Fibroblast of gingiva (primary cell): ENCODE results near the gene PLSCR3.
A peak's percentile ranks its signal among the peaks of the same experiment; 100 is the strongest.

ENCODE experiments used
- DNase-seq: peaks from one replicate; pipeline ENCODE4 v3.0.0-alpha.2; 2011; ENCODE audit warnings: low read depth

The PLSCR3 gene

DNA sequence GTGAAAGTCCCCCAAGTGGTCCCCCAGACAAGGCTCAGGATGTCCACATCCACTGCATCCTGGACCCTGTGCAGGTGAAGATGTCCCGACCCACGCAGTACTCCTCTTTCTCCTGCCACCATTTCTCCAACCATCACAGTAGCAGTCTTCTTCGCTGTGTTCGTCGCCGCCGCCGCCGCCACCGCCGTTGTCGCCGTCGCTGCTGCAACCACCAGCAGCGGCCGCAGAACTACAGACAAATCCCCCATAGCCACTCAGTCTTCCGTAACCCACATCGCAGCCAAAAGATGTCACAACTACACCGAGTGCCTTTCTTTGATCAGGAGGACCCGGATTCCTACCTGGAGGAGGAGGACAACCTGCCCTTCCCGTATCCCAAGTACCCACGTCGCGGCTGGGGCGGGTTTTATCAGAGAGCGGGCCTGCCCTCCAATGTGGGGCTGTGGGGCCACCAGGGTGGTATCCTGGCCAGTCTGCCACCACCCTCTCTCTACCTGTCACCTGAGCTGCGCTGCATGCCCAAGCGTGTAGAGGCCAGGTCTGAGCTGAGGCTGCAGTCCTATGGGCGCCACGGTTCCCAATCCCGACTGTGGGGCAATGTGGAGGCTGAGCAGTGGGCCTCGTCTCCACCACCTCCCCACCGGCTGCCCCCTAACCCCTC, 32.0 kb upstream of the PLSCR3 start:
- no peak for DNase-seq

DNA sequence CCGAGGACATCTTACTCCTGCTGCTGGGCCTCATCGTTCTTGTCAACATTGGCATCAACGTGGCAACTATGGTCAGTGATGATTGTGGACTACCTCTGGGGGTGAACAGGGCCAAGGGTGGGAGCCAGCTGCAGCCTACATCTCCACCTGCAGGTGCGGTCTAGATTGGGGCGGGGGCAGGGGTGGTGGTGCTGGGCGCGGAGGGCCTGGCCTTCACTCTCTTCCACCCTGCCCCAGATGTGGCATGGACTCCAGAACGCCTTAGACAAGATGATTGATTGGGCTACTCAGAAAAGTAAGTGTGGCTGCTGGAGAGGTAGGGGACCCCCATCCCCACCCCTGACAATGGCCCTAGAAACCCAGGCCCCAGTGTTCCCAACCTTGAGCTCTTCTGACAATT, 31.4 kb upstream of the PLSCR3 start:
- DNase-seq, result no peak

DNA sequence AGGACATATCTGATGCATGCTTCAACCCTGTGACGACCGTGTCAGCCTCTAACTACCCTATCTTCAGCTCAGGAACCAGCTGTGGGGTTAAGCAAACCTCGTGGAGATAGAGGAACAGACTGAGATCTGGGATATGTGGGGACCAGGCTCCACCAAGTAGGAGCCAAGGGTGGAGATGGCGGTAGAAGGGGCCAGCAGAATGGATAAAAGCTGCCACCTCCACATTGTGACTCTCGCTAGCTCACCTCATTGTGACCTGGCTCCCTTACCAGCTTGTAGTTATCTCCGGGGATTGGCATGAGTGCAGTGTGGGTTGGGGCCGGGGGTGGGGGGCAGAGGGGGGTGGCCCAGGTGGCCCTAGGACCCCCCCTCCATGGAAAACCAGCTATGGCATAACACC, 31.0 kb upstream of the PLSCR3 start, which contains the start of gene SPEM2:
Gene SPEM2, plus strand, starts transcription at position 301 of the 400 bp plus-strand sequence. Its CDS starts 73 bp downstream, at position 374.
- DNase-seq, result no peak

DNA sequence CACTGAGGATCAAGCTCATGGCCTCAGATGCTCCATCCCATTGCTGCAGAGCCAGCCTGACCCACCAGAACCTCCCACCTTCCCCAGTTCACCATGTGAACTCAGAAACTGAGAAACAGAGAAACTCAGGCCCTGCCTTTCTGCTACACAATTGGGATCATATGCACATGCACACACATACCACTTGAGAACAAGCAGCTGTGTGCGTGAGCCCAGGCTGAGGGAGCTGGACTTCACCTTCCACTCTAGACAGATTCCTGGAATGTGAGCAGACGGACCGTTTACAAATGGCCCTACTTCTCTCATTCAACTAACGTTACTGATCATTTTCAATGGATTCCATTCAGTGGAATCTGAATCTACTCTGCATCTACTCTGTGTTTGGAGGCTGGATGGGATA, 29.4 kb upstream of the PLSCR3 start:
- DNase-seq, result no peak

DNA sequence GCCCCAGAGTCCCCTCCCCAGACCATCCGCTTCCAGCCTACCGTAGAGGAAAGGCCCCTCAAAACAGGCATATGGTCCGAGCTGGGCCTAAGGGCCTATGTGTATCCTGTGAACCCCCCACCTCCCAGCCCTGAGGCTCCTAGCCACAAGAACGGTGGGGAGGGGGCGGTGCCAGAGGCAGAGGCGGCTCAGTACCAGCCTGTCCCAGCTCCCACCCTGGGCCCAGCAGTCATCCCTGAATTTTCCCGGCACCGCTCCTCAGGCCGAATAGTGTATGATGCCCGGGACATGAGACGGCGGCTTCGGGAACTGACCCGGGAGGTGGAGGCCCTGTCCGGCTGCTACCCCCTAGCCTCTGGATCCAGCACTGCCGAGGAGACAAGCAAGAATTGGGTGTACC, 26.9 kb upstream of the PLSCR3 start:
- no peak for DNase-seq

DNA sequence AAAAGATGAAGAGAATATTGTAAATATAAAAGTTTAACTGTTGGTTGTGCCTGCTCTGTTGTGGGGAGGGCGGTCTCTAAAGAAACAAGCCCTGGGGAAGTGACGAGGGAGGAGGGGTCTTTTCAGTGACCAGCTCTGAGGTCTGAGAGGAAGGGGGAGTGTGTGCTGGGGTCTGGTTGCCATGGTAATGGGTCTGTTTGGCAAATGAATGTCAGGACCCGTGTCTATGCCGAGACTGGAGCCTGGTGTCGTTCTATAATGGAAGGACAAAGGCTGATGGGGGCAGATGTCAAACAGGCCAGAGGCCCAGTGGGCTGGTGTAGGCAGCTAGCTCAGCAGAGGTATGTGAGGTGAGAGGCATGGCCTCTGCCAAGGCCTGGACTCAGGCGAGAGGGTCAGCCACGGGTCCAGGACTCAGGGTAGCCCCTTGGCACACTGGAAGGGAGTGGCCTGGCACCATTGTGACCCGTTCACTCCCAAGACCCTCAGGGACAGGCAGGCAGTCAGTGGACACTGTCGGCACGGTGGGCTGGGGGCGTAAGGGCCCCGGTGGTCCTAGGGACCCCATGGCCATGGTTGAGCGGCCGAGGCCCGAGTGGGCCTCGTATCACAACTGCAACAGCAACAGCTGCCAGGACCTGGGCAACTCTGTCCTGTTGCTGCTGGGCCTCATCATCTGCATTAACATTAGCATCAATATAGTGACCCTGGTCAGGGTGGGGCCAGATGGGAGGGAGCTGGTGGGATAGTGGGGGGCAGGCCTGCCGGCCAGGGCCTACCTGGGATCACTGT, 25.7 kb upstream of the PLSCR3 start, which contains the start of gene SPEM1:
Gene SPEM1, plus strand, starts transcription at position 506 of the 792 bp plus-strand sequence. Its CDS starts 61 bp downstream, at position 567.
- no peak for DNase-seq

DNA sequence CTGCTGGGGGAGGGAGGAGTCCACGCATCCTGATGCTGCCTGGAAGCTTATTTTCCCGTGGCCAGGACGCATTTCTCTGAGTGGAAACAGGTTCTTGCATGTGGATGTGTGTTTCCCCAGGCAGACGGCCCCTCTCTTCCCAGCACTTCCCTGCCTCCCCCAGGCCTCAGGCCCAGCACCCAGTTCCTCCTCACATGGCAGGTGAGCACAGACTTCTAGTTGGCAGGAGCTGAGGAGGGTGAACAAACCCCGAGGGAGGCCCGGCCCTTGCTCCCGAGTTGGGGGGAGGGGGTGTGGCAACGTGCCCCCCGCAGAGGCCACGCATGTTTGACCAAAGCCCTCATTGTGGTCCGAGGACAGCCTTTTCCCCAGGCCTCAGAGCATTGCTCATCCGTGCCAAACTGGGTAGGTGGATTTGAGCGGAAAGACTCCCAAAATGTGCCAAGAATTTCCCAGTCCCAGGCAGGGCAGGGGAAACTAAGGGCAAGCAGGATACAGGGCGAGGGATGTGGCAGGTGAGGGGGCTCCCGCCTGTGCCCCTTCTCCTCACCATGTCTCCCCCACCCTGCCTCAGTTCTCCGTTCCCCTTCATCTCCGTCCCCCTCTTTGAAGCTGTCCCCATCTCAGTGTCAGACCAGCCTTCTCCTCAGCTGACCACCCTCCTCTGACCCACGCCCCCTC, 24.3 kb upstream of the PLSCR3 start:
- DNase-seq, result no peak

DNA sequence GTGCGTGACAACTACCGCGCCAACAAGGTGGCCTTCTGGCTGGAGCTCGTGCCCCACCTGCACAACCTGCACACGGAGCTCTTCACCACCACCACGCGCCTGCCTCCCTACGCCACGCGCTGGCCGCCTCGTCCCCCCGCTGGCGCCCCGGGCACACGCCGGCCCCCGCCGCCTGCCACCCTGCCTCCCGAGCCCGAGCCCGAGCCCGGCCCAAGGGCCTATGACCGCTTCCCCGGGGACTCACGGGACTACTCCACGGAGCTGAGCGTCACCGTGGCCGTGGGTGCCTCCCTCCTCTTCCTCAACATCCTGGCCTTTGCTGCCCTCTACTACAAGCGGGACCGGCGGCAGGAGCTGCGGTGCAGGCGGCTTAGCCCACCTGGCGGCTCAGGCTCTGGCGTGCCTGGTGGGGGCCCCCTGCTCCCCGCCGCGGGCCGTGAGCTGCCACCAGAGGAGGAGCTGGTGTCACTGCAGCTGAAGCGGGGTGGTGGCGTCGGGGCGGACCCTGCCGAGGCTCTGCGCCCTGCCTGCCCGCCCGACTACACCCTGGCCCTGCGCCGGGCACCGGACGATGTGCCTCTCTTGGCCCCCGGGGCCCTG, 22.8 kb upstream of the PLSCR3 start:
- DNase-seq, result no peak

DNA sequence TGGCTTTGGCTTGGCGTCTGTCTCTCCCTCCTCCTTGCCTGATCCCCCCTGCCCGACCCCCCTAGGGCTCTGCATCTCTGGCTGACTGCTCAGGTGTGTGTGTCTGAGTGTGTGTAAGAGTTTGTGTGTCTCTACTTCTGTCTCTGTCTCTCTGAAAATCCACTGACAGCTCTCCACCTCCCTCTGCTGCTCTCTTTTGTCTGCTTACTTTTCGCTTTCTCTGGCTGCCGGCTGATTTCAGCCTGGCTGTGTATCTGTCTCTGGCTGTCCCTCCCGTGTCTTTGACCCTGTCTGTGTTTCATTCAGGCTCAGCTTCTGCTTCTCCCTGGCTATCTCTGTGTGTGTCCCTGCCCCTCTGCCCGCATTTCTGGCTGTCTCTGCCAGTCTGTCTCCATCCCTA, 22.0 kb upstream of the PLSCR3 start:
- no peak for DNase-seq

DNA sequence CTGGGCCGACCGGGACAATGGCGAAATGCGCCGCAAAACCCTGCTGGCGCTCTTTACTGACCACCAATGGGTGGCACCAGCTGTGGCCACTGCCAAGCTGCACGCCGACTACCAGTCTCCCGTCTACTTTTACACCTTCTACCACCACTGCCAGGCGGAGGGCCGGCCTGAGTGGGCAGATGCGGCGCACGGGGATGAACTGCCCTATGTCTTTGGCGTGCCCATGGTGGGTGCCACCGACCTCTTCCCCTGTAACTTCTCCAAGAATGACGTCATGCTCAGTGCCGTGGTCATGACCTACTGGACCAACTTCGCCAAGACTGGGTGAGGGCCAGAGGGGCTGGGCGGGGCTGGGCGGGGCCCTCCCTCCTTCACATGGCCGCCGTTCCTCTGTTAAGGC, 21.5 kb upstream of the PLSCR3 start:
- DNase-seq, result no peak

DNA sequence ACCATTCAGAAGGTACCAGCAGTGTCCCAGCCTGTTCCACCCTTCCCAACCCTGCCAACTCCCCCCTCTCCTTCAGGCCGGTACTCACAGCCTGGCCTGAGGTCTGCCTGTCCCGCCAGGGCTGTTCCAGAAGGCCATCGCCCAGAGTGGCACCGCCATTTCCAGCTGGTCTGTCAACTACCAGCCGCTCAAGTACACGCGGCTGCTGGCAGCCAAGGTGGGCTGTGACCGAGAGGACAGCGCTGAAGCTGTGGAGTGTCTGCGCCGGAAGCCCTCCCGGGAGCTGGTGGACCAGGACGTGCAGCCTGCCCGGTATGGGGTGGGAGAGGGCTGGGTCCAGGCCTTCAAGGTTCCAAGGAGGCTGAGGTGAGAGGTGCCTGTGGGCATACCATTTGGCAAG, 20.5 kb upstream of the PLSCR3 start:
- DNase-seq, result no peak

DNA sequence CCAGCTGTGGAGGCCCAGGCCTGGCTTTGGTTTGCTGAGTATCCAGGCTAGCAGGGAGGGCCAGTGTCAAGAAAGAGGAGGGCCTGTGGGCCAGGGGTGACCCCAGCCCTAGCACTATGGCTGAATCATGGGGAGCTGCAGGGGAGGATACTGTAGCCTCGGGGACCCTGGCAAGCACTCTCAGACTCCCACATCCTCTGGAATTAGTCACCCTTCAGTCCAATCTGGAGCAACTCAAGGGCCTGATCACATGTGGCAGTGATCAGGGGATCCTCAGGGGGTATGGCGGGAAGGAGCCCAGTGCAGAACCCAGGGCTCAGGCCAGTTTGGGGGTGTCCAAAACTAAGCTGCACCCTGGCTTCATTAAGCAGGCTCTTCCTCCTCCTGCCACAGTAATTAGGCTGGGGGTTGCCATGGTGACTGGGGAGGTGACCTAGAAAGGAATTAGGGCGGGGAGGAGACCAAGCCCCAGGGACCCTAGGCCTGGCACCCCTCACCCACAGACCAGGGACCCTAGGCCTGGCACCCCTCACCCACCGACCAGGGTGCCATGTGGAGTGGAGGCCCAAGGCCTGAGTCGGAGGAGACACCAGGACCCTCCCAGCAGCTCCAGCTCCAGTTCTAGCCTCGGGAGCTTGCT, 19.1 kb upstream of the PLSCR3 start:
- DNase-seq, result peak; percentile 66

DNA sequence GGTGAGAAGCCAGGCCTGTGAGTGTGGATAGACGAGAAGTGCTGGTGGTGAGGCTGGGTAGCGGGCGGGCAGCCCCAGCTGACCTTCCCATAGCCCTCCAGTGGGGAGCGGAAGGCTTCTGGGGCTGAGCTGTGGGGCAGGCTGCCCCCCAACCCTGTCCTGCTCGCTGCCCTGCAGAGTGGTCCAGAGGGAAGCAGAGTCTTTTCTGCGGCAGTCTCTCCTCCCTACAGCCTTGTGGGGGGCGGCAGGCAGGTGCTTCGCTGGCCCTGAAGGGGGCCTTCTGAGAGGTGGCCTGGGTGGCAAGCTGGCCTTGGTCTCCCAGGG, 17.1 kb upstream of the PLSCR3 start:
- no peak for DNase-seq

DNA sequence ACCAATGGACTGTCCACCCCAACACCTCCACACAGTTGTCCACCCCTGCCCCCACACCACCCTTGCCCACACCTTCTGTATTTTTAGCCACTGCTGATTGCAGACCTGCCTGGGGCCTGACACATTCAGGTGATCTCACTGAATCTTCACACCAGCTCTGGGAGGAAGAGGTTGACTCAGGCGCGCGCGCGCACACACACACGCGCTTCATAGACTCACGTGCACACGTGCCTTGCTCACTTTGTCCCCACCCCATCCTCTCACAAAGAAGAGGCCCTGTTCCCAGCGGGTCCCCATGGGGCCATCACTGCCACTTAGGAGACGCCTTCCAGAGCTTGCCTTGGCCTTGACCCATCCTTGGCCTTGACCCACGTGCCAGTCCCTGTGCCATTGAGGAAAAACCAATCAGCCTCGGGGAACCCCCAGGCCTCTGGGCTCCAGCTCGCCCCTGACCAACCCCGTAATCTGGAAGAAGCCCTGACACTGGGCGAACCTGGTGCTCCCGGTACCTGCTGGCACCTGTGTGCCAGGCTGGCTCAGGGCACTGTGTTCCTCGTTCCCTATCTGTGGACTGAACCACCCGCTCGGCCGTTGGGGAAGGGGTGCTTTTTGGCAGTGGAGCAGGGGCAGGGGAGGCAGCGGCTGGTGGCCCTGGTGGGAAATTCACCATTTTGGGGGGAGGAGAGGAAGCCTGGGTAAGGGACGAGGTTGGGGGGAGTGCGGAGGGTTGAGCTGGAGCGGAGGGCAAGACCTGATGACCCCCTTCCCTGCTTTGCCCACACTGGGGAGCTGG, 16.5 kb upstream of the PLSCR3 start:
- DNase-seq, result no peak

DNA sequence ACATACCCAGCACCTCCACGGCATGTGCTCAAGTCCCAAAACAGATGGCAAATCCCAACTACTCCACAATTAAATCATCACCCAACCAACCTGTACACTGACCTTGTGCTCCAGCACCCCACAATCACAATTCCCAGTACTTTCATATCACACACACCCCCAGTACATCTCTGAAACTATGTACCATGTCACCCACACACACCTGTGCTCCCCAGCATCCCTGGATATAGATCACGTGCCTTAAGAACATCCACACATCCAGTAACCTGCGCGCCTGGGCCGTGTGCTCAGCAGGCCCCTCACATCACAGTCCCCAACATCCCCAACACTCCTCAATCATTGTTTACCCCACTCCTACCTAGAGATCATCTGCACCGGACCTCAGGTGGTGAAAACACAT, 15.4 kb upstream of the PLSCR3 start:
- DNase-seq, result no peak

DNA sequence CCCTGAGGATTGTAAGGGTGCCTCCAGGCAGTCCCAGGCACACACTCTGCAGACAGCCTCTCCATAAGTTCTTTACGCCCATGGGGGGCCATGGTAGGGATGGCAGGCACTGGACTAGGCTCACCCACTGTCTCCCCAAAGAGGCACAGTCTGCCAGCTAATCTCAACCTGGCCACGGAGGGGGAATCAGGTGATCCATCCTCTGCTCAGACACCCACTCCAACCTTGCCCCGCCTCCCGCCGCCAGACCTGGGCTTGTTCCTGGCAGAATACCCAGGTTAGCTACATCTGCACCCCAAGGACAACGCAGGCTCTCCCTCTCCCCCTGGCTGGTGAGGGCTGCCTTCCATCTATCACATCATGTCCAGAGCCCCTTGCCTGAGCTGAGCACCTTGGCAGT, 14.5 kb upstream of the PLSCR3 start:
- DNase-seq, result no peak

DNA sequence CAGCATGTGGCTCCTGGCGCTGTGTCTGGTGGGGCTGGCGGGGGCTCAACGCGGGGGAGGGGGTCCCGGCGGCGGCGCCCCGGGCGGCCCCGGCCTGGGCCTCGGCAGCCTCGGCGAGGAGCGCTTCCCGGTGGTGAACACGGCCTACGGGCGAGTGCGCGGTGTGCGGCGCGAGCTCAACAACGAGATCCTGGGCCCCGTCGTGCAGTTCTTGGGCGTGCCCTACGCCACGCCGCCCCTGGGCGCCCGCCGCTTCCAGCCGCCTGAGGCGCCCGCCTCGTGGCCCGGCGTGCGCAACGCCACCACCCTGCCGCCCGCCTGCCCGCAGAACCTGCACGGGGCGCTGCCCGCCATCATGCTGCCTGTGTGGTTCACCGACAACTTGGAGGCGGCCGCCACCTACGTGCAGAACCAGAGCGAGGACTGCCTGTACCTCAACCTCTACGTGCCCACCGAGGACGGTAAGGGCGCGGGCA, 14.0 kb upstream of the PLSCR3 start:
- DNase-seq, result no peak

DNA sequence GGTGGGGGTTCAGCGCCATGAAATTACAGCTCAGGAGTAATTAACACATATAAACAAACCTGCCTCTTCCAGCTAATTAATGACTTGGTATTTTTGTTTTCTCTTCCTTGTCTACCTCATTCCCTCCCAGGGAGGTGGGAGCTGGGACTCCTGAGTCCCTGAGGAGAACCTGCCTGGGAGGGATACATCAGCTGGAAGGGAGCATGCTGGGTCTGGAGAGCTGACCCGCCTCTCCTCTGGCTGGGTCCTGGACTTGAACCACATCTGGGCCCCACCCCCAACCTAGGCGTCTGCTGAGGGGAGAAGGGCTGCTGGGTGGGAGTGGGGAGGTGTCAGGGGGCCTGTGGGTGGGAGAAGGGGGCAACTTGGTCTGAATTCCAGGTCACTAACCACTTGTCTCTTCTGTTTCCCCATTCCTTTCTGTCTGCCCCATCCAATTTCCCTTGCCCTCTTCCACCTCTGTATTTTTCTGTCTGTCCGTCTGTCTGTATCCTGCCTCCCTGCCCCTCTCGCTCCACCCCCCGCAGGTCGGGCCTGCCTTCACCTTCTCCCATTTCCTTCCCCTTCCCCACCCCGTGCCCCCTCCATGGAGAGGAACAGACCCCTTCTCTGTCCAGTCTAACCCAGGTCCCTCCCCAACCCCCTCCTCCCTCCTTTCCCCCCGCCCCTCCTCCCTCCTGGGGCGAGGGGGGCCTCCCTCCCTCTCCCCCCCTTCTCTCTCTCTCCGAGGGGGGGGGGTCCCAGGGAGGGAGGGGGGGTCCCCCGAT, 13.3 kb upstream of the PLSCR3 start, which contains the start of gene NLGN2:
Gene NLGN2, plus strand, starts transcription at position 361 of the 767 bp plus-strand sequence. CDS start 411 bp downstream, outside the sequence.
- DNase-seq, result no peak

DNA sequence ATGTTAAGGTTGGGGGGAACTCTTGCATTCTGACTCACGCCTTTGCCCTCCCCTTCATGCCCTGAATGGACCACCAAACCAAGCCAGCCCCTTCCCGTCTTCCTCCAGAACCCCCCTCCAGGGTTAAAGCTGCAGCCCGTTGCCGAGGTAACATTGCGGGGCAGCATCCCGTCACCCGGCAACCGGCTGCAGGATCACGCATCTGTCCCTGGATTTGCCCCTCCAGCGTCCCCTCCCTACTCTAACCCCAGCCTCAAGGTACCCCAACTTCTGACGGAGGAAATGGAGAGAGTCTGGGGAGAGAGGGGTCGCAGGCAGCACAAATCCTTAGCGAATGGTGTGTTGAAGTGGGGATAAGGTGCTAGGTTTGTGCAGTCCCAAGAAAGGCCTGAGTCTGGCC, 12.8 kb upstream of the PLSCR3 start:
- no peak for DNase-seq

DNA sequence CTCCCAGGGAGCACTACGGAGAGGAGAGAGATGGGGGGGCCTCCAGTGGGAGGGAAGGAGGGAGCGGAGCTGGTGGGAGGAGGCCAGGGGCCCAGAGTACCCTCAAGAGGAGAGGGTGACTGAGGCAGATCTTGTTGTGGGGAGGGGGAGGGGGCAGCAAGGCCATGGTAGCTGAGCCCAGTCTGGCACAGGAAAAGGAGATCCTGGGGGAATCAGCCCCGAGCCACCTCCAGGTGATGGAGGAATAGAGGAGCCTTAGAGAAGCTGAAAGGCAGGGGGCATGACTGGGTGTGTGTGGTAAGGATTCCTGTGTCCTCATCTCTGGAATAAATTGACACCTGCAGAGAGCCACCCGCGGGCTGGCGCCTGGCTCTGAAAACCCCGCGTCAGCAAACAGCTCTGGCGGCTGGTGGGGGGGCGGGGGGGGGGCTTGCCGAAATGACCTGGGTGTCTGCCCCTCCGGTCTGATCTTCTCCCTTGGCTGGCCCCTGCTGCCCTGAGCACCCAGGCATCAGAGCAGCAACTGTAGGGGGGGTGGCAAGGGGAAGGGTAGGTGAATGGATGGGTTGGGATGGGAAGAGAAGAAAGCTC, 12.0 kb upstream of the PLSCR3 start:
- no peak for DNase-seq
